HG03039 (cell line): ENCODE results near the gene TOMM5.

Source experiments
- ATAC-seq: cut with Tn5 transposase; IDR thresholded peaks from one replicate; pipeline ENCODE4 v1.9.1; 2021; ENCODE audit warnings: mild to moderate bottlenecking, moderate library complexity; ENCODE audit not compliant: unreplicated experiment

The TOMM5 gene

DNA sequence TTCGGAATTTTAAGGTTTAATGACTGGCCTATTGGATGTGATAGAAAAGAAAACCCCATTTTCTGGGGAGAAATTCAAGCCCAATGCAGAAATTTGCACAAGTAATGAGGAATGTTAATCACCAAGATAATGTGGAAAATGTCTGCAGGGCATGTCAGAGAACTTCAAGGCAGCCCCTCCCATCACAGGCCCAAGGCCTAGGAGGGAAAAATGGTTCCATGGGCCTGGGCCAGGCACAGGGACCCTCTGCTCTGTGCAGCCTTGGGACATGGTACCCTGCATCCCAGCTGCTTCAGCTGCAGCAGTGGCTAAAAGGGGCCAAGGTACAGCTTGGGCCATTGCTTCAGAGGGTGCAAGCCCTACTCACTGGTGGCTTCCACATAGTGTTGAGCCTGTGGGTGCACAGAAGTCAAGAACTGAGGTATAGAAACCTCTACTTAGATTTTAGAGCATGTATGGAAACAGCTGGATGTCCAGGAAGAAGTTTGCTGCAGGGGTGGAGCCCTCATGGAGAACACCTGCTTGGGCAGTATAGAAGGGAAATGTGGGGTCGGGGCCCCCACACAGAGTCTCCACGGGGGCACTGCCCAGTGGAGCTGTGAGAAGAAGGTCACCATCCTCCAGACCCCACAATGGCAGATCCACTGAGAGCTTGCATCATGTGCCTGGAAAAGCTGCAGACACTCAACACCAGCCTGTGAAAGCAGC is 28.4 kb downstream of the TOMM5 start:
- ATAC-seq = no peak

- ATAC-seq = no peak
These were observed 29.6 kb downstream of the TOMM5 start for GRCh38 chr9:37562826-37563225.

DNA sequence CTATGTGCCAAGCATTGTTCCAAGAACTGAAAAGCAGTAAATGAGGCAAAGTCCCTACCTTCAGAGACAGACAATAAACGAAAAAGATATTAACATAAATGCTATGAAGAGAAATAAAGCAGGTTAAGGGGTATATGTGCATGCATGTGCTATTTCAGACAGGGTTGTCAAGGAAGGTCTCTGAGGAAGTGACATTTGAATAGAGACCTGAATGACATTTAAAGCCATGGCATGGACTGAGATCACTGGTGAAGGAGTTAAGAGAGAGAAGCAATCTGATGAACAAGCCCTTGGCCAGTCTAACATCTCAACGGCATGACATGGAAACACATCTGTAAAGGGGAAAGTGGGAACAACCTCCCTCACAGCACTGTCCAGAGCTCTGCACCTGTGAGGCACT is 30.7 kb downstream of the TOMM5 start:
- ATAC-seq = no peak

GRCh38 chr9:37559855-37560592 is 32.4 kb downstream of the TOMM5 start:
- ATAC-seq = no peak

DNA sequence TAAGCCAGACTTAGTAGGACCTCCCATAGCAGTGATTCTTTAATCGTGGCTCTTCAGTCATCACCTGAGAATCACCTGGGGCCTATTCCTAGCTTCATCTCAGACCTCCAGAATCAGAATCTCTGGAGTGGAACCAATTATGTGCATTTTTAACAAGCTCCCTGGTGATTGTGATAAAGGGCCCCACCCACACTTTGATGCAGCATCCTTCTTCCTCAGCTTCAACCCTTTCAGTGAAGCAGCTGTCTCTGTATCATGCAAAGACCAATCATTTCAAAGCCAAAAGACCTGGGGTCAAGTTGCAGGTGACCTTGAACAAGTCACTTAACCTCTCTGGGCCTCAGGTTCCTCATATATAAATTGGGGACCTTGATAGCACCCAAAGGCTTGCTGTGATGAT is 33.3 kb downstream of the TOMM5 start:
- ATAC-seq = no peak

- no peak for ATAC-seq
These were observed 36.6 kb downstream of the TOMM5 start for GRCh38 chr9:37555786-37556185.

GRCh38 chr9:37554318-37554717 is 38.1 kb downstream of the TOMM5 start:
- no peak for ATAC-seq

- ATAC-seq = no peak
These were observed 40.5 kb downstream of the TOMM5 start for GRCh38 chr9:37551888-37552287.

DNA sequence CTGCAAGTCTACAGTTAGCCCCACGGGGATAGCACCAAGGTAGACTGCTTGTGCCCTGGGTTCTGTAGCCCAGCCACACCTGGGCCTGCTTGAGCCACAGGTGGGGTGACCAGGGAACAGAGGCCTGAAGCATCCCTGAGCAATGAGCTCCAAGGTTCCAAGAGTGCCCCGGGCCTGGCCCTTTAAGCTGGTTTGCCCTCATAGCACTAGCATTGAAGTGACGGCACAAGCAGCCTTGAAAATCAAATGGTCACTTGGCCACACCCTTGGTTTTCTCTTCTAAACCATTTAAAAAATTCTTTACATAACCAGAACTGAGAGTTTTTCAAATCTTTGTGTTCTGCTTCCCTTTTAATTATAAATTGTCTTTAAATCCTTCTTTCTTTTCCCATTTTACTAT is 40.9 kb downstream of the TOMM5 start:
- no peak for ATAC-seq

DNA sequence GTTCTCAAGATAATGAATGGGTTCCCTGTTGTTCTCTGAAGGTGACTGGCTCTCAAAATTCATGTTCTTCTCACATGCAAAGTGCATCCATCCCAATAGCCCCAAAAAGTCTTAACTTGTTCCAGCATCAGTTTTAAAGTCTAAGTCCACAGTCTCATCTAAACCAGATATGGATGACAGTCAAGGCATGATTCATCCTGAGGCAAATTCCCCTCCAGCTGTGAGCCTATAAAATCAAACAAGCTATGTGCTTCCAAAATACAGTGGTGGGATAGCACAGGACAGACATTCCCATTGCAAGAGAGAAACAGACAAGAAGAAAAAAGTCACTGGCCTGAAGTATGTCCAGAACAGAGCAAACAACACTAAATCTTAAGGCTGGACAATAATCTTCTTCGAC is 41.6 kb downstream of the TOMM5 start:
- ATAC-seq = no peak

- ATAC-seq = no peak
These were observed 42.9 kb downstream of the TOMM5 start for GRCh38 chr9:37549527-37549926.

DNA sequence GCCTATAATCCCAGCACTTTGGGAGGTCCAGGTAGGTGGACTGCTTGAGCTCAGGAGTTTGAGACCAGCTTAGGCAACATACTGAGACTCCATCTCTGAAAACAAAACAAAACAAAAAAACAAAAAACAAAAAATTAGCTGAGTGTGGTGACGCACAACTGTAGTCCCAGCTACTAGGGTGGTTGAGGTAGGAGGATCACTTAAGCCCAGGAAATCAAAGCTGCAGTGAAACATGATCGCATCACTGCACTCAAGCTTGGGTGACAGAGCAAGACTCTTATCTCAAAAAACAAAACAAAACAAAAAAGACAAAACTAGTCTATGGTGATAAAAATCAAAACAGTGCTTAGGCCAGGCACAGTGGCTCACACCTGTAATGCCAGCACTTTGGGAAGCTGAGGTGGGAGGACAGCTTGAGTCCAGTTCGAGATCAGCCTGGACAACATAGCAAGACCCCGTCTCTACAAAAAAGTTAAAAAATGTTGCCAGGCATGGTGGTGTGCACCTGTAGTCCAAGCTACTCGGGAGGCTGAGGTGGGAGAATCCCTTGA is 45.0 kb downstream of the TOMM5 start:
- ATAC-seq = no peak

- ATAC-seq = no peak
These were observed 48.9 kb downstream of the TOMM5 start for GRCh38 chr9:37543468-37543867.

DNA sequence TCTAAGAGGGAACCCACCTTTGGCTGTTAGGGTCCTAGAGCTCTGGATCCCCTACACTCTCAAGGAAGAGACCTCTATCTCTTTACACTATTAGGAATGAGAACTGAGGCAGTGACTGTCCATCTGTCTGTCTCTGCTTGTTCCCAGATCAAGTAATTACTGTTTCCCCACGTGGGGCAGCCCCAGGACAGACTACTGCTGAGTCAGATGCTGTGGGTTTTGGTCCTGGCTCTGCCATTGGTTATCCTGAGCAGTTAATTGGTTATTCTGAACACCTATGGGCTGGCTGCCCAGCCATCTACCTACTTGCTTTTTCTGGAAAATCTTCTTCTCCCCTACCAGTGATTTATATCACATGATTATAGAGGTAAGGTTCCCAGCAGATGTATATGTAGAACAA is 49.5 kb downstream of the TOMM5 start:
- ATAC-seq = no peak

DNA sequence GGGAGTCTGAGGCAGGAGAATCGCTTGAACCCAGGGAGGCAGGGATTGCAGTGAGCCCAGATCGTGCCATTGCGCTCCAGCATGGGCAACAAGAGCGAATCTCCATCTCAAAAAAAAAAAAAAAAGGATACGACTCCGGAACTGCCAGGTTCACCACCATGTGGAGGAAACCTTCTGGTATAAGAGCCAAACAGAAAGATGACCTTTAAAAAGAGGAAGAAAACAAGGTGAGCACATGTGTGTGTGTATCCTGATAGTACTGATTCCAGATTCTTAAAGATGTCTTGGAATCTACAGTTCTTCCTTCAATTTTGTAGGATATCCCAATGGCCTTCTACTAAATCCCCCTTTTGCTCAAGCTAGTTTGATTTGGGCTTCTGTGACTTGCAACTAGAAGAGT is 49.9 kb downstream of the TOMM5 start:
- no peak for ATAC-seq

GRCh38 chr9:37541465-37541864 is 50.9 kb downstream of the TOMM5 start:
- ATAC-seq = no peak

DNA sequence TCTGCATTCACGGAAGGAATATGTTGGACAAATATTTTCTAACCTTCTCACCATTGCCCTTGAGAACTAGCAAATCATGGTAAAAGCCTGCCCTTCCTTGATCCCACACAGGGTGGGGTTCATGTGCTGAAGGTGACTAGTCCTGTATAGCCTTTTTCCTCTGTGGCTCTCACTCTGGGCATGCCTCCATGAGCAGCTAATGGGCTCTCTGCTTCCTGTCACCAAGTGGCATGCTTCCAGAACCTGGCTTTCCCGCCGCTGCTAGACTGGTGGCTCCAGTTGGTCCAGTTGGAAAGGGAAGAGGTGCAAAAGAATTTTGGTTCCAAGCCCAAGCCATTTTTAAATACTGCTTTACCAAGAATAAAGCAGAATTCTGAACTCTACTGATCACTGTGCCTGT is 51.8 kb downstream of the TOMM5 start:
- no peak for ATAC-seq

GRCh38 chr9:37539634-37540033 is 52.8 kb downstream of the TOMM5 start:
- ATAC-seq = no peak
